Panc1 (cell line): ENCODE data around the gene CLMP. TPM values are rescaled to one million over a fixed set of nuclear protein-coding genes. Genes with fewer than 3 reads are reported as not detected.

Experiments used
- ATAC-seq: fragments of 200-7000 bp; cut with Tn5 transposase; 2 replicates; pipeline ENCODE4 v1.9.1; 2020; ENCODE audit warnings: mild to moderate bottlenecking, moderate library complexity
- BruUV-seq: library from RNA; stranded (reverse); fragments of 400-500 nt; replicated peaks from 2 replicates; lab custom pipeline; 2021; lab: Mats Ljungman, UMichigan
- CTCF ChIA-PET: fragments of 300-600 bp; sonication (Branson Sonifier 250); formaldehyde crosslinking; loops from one replicate; lab custom pipeline; 2022; ENCODE audit warnings: antibody characterized with exemption; lab: Charles Lee
- POLR2A ChIA-PET: fragments of 300-600 bp; sonication (Branson Sonifier 250); formaldehyde crosslinking; loops from one replicate; lab custom pipeline; 2022; ENCODE audit warnings: antibody characterized with exemption; lab: Charles Lee
- DNase-seq: peaks from one replicate; pipeline ENCODE4 v3.0.0-alpha.2; 2010; ENCODE audit warnings: low read depth, low spot score
- H3K27ac ChIP-seq: 2 replicates; pipeline ENCODE4 v1.5.1; 2011; ENCODE audit warnings: mild to moderate bottlenecking, low read length, inconsistent platforms
- H3K27me3 ChIP-seq: fragments of 200-500 bp; sonication (Bioruptor generic); 2 replicates; pipeline ENCODE4 v1.6.0; 2014; ENCODE audit warnings: low read length, inconsistent platforms; ENCODE audit not compliant: control insufficient read depth, insufficient read depth
- H3K36me3 ChIP-seq: fragments of 200-500 bp; sonication (Bioruptor generic); 2 replicates; pipeline ENCODE4 v1.5.1; 2014; ENCODE audit warnings: inconsistent platforms, mild to moderate bottlenecking, low read length, moderate library complexity; ENCODE audit not compliant: control insufficient read depth, insufficient read depth
- H3K4me1 ChIP-seq: 2 replicates; pipeline ENCODE4 v1.5.1; 2011; ENCODE audit warnings: inconsistent platforms, mild to moderate bottlenecking, low read length, moderate library complexity; ENCODE audit not compliant: control insufficient read depth, insufficient read depth
- H3K4me3 ChIP-seq, 2 experiments: 2 replicates each; pipeline ENCODE4 v1.5.1; 2011 to 2012; ENCODE audit warnings: low read depth in 2 of 2, low read length in 2 of 2, mild to moderate bottlenecking in 2 of 2, inconsistent platforms in 1 of 2, moderate library complexity in 1 of 2
- H3K9me3 ChIP-seq: fragments of 200-500 bp; sonication (Bioruptor generic); 2 replicates; pipeline ENCODE4 v1.5.1; 2014; ENCODE audit warnings: low read depth, mild to moderate bottlenecking, inconsistent platforms, low read length, moderate library complexity; ENCODE audit not compliant: control insufficient read depth, insufficient read depth
- CTCF ChIP-seq: fragments of 450-650 bp; IDR thresholded peaks from 2 replicates; pipeline ENCODE4 v1.5.1; 2017; ENCODE audit warnings: mild to moderate bottlenecking
- POLR2AphosphoS5 ChIP-seq: IDR thresholded peaks from 2 replicates; pipeline ENCODE4 v1.6.1; 2012; ENCODE audit warnings: mild to moderate bottlenecking, low read depth, low read length, moderate library complexity
- SIN3A ChIP-seq: IDR thresholded peaks from 2 replicates; pipeline ENCODE4 v1.6.1; 2012; ENCODE audit warnings: low read depth, mild to moderate bottlenecking, low read length, moderate library complexity, borderline replicate concordance; ENCODE audit not compliant: insufficient read depth
- TCF7L2 ChIP-seq: IDR thresholded peaks from 2 replicates; pipeline ENCODE4 v1.6.1; 2011; ENCODE audit warnings: mild to moderate bottlenecking, low read depth, low read length, inconsistent platforms
- in situ Hi-C: cut with HindIII; loops from 2 replicates; pipeline ENCODE4 v1.10.0; 2016; ENCODE audit warnings: low sequenced_read_pairs, low pct_unique_long_range_greater_than_20kb
- intact Hi-C: fragments of 100-400 bp; cut with micrococcal nuclease; formaldehyde crosslinking; loops from one replicate; pipeline ENCODE4 v1.10.0; 2022; ENCODE audit not compliant: unreplicated experiment
- total RNA-seq: library from RNA; stranded (reverse); gene quantifications from one replicate; pipeline ENCODE4 v1.2.1, GENCODE V29; 2021; ENCODE audit not compliant: unreplicated experiment
- TF ChIP-seq, protein P1 (sequence below), 2 experiments: IDR thresholded peaks; 2 replicates each; pipeline ENCODE4 v1.6.1; 2011 to 2012; ENCODE audit warnings: low read depth in 2 of 2, control low read depth in 1 of 2, low read length in 1 of 2, mild to moderate bottlenecking in 1 of 2, moderate library complexity in 1 of 2; ENCODE audit not compliant: insufficient read depth in 1 of 2

CLMP gene
- total RNA-seq, 1 experiment from 2014 or later, result 1.5 TPM

DNA sequence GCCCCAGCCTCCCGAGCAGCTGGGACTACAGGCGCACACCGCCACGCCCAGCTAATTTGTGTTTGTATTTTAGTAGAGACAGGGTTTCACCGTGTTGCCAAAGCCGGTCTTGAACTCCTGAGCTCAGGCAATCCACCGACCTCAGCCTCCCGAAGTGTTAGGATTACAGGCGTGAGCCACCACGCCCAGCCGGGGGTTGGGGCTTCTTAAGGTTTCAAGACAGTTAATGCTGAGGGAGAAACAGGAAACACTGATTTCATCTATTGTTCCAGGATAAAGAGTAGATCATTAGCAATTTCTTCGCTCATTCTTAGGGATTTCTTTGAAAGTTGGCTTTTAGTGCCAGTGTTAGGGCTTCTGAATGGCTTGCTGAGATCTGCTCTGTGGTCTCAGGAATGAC, 21.2 kb upstream of the CLMP start:
- ATAC-seq (no peak), DNase-seq (no peak)
- no peaks in the 10 kb centered on the region; the same call in 1 of the 2 replicates for H3K4me1 ChIP-seq
- POLR2A ChIA-PET, result no interaction called here
- no peak overlapping the region for H3K27ac ChIP-seq
- no peaks in the 10 kb centered on the region for H3K36me3 ChIP-seq
- in situ Hi-C loops, result no loop called here
- TF ChIP-seq TCF7L2 (no peak), SIN3A (no peak), CTCF (no peak), POLR2AphosphoS5 (no peak)
- TF ChIP-seq, protein P1, sequence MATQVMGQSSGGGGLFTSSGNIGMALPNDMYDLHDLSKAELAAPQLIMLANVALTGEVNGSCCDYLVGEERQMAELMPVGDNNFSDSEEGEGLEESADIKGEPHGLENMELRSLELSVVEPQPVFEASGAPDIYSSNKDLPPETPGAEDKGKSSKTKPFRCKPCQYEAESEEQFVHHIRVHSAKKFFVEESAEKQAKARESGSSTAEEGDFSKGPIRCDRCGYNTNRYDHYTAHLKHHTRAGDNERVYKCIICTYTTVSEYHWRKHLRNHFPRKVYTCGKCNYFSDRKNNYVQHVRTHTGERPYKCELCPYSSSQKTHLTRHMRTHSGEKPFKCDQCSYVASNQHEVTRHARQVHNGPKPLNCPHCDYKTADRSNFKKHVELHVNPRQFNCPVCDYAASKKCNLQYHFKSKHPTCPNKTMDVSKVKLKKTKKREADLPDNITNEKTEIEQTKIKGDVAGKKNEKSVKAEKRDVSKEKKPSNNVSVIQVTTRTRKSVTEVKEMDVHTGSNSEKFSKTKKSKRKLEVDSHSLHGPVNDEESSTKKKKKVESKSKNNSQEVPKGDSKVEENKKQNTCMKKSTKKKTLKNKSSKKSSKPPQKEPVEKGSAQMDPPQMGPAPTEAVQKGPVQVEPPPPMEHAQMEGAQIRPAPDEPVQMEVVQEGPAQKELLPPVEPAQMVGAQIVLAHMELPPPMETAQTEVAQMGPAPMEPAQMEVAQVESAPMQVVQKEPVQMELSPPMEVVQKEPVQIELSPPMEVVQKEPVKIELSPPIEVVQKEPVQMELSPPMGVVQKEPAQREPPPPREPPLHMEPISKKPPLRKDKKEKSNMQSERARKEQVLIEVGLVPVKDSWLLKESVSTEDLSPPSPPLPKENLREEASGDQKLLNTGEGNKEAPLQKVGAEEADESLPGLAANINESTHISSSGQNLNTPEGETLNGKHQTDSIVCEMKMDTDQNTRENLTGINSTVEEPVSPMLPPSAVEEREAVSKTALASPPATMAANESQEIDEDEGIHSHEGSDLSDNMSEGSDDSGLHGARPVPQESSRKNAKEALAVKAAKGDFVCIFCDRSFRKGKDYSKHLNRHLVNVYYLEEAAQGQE (IDR thresholded peaks at IDR 0.05; ENCODE audit: insufficient read depth in 1 of 2, low read depth in 2 of 2, low read length in 1 of 2), result no peak
- no peak overlapping the region for H3K4me3 ChIP-seq
- intact Hi-C loops, result no loop called here
- BruUV-seq, result no TSS peak
- CTCF ChIA-PET, result interaction anchor here (0.7 kb wide), 1 partner anchor 37 kb away, joined by 3 read pairs; no protein-coding TSS in a partner anchor
- no peaks in the 10 kb centered on the region for H3K9me3 ChIP-seq
- H3K27me3 ChIP-seq, result no peaks in the 10 kb centered on the region

DNA sequence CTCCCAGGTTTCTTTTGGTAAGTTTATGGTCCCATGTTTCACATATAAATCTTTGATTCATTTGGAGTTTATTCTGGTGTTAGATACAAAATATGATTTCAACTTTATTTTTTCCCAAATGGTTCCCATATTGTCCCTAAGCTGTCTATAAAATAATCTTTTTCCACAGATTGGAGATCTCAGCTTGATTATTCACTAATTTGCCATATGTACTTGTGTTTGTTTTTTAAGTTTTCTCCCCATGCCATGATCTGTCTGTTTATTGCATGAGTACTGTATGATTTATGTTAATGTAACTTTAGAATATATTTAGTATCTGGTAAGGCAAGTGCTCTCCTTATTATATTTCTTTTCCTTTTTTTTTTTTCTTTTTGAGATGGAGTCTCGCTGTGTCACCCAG, 19.9 kb upstream of the CLMP start:
- intact Hi-C loops (no loop called here), in situ Hi-C loops (no loop called here)
- Histone ChIP-seq H3K4me1 (no peaks in the 10 kb centered on the region; the same call in 1 of the 2 replicates), H3K27me3 (no peaks in the 10 kb centered on the region), H3K9me3 (no peaks in the 10 kb centered on the region), H3K27ac (no peak overlapping the region), H3K36me3 (no peaks in the 10 kb centered on the region), H3K4me3 (no peak overlapping the region)
- POLR2A ChIA-PET, result no interaction called here
- no TSS peak for BruUV-seq
- CTCF ChIA-PET, result no interaction called here
- ATAC-seq (no peak), DNase-seq (no peak)
- TF ChIP-seq SIN3A (no peak), CTCF (no peak), POLR2AphosphoS5 (no peak), TCF7L2 (no peak)
- TF ChIP-seq, protein P1 (IDR thresholded peaks at IDR 0.05; ENCODE audit: insufficient read depth in 1 of 2, low read depth in 2 of 2, low read length in 1 of 2), result no peak
